ENCODE data around the gene RAPGEF1.

Gene RAPGEF1

GRCh38 chr9:131678499-131679111, 61.3 kb downstream of the RAPGEF1 start:
- DNase-seq (ENCODE audit: low spot score), result peak; percentile 88
- TF ChIP-seq CTCF (IDR thresholded peaks at IDR 0.05; ENCODE audit: poor library complexity, severe bottlenecking), result no peak
- no peaks in the 10 kb centered on the region for H3K36me3 ChIP-seq (ENCODE audit: low read depth)
- H3K27ac ChIP-seq (ENCODE audit: poor library complexity, severe bottlenecking), result peak overlapping the region; percentile 70
- peaks cover 38% of the 10 kb centered on the region for H3K4me1 ChIP-seq (ENCODE audit: insufficient read depth, poor library complexity, severe bottlenecking)
- ATAC-seq (ENCODE audit: low read depth), result peak; percentile 99
- no peaks in the 10 kb centered on the region for H3K9me3 ChIP-seq (ENCODE audit: severe bottlenecking)
- H3K27me3 ChIP-seq (ENCODE audit: insufficient read depth, poor library complexity, severe bottlenecking), result no peaks in the 10 kb centered on the region
- no peak overlapping the region for H3K4me3 ChIP-seq (ENCODE audit: severe bottlenecking)

- no peak for DNase-seq (ENCODE audit: low spot score)
- no peak for TF ChIP-seq CTCF (IDR thresholded peaks at IDR 0.05; ENCODE audit: poor library complexity, severe bottlenecking)
- H3K36me3 ChIP-seq (ENCODE audit: low read depth), result no peaks in the 10 kb centered on the region
- no peak for ATAC-seq (ENCODE audit: low read depth)
- no peaks in the 10 kb centered on the region for H3K27me3 ChIP-seq (ENCODE audit: insufficient read depth, poor library complexity, severe bottlenecking)
- no peak overlapping the region for H3K4me3 ChIP-seq (ENCODE audit: severe bottlenecking)
- H3K9me3 ChIP-seq (ENCODE audit: severe bottlenecking), result no peaks in the 10 kb centered on the region
- H3K4me1 ChIP-seq (ENCODE audit: insufficient read depth, poor library complexity, severe bottlenecking), result peaks cover 38% of the 10 kb centered on the region
- H3K27ac ChIP-seq (ENCODE audit: poor library complexity, severe bottlenecking), result peak overlapping the region; percentile 70
Observed at GRCh38 chr9:131677444-131678180, 62.3 kb downstream of the RAPGEF1 start.

- Histone ChIP-seq H3K27ac (ENCODE audit: poor library complexity, severe bottlenecking) (peak overlapping the region; percentile 70), H3K9me3 (ENCODE audit: severe bottlenecking) (no peaks in the 10 kb centered on the region), H3K36me3 (ENCODE audit: low read depth) (no peaks in the 10 kb centered on the region), H3K27me3 (ENCODE audit: insufficient read depth, poor library complexity, severe bottlenecking) (no peaks in the 10 kb centered on the region), H3K4me3 (ENCODE audit: severe bottlenecking) (no peak overlapping the region), H3K4me1 (ENCODE audit: insufficient read depth, poor library complexity, severe bottlenecking) (peaks cover 38% of the 10 kb centered on the region)
- DNase-seq (ENCODE audit: low spot score) (no peak), ATAC-seq (ENCODE audit: low read depth) (no peak)
- TF ChIP-seq CTCF (IDR thresholded peaks at IDR 0.05; ENCODE audit: poor library complexity, severe bottlenecking), result no peak
Observed at GRCh38 chr9:131677049-131677443, 62.8 kb downstream of the RAPGEF1 start.

- H3K27ac ChIP-seq (ENCODE audit: poor library complexity, severe bottlenecking), result peak overlapping the region; percentile 70
- no peak overlapping the region for H3K4me3 ChIP-seq (ENCODE audit: severe bottlenecking)
- TF ChIP-seq CTCF (IDR thresholded peaks at IDR 0.05; ENCODE audit: poor library complexity, severe bottlenecking), result no peak
- no peaks in the 10 kb centered on the region for H3K36me3 ChIP-seq (ENCODE audit: low read depth)
- H3K27me3 ChIP-seq (ENCODE audit: insufficient read depth, poor library complexity, severe bottlenecking), result no peaks in the 10 kb centered on the region
- peaks cover 38% of the 10 kb centered on the region for H3K4me1 ChIP-seq (ENCODE audit: insufficient read depth, poor library complexity, severe bottlenecking)
- ATAC-seq (ENCODE audit: low read depth) (no peak), DNase-seq (ENCODE audit: low spot score) (no peak)
- H3K9me3 ChIP-seq (ENCODE audit: severe bottlenecking), result no peaks in the 10 kb centered on the region
Observed at GRCh38 chr9:131676431-131676972, 63.4 kb downstream of the RAPGEF1 start.

Data from RWPE2 (cell line).